ENCODE results near the gene RNH1. TPM values are rescaled to one million over a fixed set of nuclear protein-coding genes. Genes with fewer than 3 reads are reported as not detected.

The RNH1 gene
- total RNA-seq, 1 experiment from 2014 or later: 103 TPM

DNA sequence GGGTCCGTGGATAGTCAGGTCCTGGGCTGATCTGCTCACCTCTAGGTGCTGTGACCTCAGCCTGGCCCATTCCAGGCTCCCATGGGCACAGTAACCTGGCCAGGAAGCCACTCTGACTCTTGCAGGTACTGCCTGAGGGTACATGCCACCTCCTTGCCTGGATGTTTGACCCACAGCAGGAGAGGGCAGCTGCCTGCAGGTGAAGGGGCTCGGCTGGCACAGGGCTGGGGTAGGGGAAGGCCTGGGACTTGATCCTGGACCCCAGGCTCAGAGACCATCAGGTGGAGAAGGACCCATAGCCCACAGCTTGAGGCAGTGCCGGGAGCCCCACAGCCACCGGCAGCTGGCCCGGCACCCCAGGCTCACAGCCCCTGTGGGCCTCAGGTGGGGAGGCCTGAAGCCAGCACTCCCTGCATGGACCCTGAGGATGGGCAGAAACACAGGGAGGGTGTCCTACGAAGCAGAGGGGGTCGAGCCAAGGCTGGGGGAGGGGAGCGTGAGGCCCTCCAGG is 33.0 kb upstream of the RNH1 start:
- intact Hi-C loops (cut with micrococcal nuclease; ENCODE audit: unreplicated experiment): no loop called here
- peaks cover 28% of the 10 kb centered on the region for H3K36me3 Mint-ChIP-seq (ENCODE audit: insufficient read depth, unreplicated experiment)
- peaks cover 7% of the 10 kb centered on the region for H3K4me1 Mint-ChIP-seq (ENCODE audit: low read depth, unreplicated experiment)
- no peaks in the 10 kb centered on the region for H3K9me3 Mint-ChIP-seq (ENCODE audit: low read depth, unreplicated experiment)
- no peak overlapping the region for H3K27ac Mint-ChIP-seq (ENCODE audit: unreplicated experiment)
- no TSS peak for BruUV-seq (replicated peaks)
- CTCF ChIA-PET: no interaction called here
- no peaks in the 10 kb centered on the region for H3K27me3 Mint-ChIP-seq (ENCODE audit: unreplicated experiment)
- TF ChIP-seq, protein P1, sequence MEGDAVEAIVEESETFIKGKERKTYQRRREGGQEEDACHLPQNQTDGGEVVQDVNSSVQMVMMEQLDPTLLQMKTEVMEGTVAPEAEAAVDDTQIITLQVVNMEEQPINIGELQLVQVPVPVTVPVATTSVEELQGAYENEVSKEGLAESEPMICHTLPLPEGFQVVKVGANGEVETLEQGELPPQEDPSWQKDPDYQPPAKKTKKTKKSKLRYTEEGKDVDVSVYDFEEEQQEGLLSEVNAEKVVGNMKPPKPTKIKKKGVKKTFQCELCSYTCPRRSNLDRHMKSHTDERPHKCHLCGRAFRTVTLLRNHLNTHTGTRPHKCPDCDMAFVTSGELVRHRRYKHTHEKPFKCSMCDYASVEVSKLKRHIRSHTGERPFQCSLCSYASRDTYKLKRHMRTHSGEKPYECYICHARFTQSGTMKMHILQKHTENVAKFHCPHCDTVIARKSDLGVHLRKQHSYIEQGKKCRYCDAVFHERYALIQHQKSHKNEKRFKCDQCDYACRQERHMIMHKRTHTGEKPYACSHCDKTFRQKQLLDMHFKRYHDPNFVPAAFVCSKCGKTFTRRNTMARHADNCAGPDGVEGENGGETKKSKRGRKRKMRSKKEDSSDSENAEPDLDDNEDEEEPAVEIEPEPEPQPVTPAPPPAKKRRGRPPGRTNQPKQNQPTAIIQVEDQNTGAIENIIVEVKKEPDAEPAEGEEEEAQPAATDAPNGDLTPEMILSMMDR (IDR thresholded peaks at IDR 0.05; ENCODE audit: unreplicated experiment): no peak
- no peak for DNase-seq
- H3K4me3 Mint-ChIP-seq (ENCODE audit: low read depth, unreplicated experiment): no peak overlapping the region

GRCh38 chr11:538431-539051 is 31.5 kb upstream of the RNH1 start:
- DNase-seq: no peak
- intact Hi-C loops (cut with micrococcal nuclease; ENCODE audit: unreplicated experiment): no loop called here
- no TSS peak for BruUV-seq (replicated peaks)
- Mint-ChIP-seq H3K27me3 (ENCODE audit: unreplicated experiment) (no peaks in the 10 kb centered on the region), H3K4me1 (ENCODE audit: low read depth, unreplicated experiment) (peaks cover 7% of the 10 kb centered on the region), H3K4me3 (ENCODE audit: low read depth, unreplicated experiment) (no peak overlapping the region), H3K36me3 (ENCODE audit: insufficient read depth, unreplicated experiment) (peaks cover 43% of the 10 kb centered on the region), H3K27ac (ENCODE audit: unreplicated experiment) (no peak overlapping the region), H3K9me3 (ENCODE audit: low read depth, unreplicated experiment) (no peaks in the 10 kb centered on the region)
- CTCF ChIA-PET: no interaction called here
- TF ChIP-seq, protein P1 (IDR thresholded peaks at IDR 0.05; ENCODE audit: unreplicated experiment): no peak

- Mint-ChIP-seq H3K36me3 (ENCODE audit: insufficient read depth, unreplicated experiment) (peaks cover 48% of the 10 kb centered on the region), H3K4me1 (ENCODE audit: low read depth, unreplicated experiment) (peaks cover 7% of the 10 kb centered on the region), H3K4me3 (ENCODE audit: low read depth, unreplicated experiment) (peak overlapping the region; percentile 90), H3K27ac (ENCODE audit: unreplicated experiment) (peak overlapping the region; percentile 66), H3K9me3 (ENCODE audit: low read depth, unreplicated experiment) (no peaks in the 10 kb centered on the region), H3K27me3 (ENCODE audit: unreplicated experiment) (no peaks in the 10 kb centered on the region)
- no peak for DNase-seq
- no TSS peak for BruUV-seq (replicated peaks)
- CTCF ChIA-PET: no interaction called here
- intact Hi-C loops (cut with micrococcal nuclease; ENCODE audit: unreplicated experiment): no loop called here
- TF ChIP-seq, protein P1 (IDR thresholded peaks at IDR 0.05; ENCODE audit: unreplicated experiment): no peak
Observed at GRCh38 chr11:537622-538430, 30.8 kb upstream of the RNH1 start.

DNA sequence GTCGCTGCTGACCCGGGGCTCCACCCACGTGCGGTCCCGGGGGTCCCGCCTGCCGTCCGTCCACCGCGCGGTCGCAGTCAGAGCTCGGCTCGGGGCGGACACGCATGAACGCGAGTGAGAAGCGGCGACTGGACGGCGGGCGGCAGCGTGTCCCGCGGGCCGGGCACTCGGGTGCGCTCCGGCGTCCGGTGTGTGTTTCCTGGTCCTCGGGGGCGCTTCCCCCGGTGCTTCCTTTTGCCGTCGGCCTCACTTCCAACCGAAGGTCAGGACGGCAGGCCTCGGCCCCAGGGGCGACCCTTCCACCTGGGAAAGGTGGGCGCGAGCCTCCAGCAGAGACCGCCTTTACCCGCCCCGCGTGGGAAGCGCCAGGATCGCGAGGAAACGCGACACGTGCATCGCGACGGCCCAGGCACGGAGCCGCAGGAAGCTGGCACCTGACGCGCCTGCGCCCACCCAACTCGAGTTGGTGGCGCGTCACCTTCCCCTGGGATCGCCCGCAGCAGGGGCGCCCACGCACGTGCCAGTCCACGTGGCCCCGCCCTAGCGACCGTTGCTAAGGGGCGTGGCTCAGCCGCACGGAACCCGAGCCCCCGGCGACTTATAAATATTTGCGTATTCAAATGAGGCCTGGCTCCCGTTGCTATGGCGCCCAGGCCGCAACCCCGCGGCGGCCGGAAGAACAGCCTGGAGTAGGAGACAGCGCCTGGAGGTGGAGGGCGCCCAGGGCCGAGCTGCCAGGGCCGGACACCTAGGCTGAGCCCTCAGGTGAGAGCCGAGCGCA is 30.0 kb upstream of the RNH1 start, which contains the start of gene LRRC56:
LRRC56 (plus strand) TSS at position 687 of the 781 bp plus-strand sequence. CDS start 3,158 bp downstream, outside the sequence.
- peak; percentile 89 for DNase-seq
- peaks cover 56% of the 10 kb centered on the region for H3K36me3 Mint-ChIP-seq (ENCODE audit: insufficient read depth, unreplicated experiment)
- peaks cover 7% of the 10 kb centered on the region for H3K4me1 Mint-ChIP-seq (ENCODE audit: low read depth, unreplicated experiment)
- TF ChIP-seq, protein P1 (IDR thresholded peaks at IDR 0.05; ENCODE audit: unreplicated experiment): no peak
- no peaks in the 10 kb centered on the region for H3K9me3 Mint-ChIP-seq (ENCODE audit: low read depth, unreplicated experiment)
- BruUV-seq (replicated peaks): no TSS peak
- peak within 1 kb of the TSS; percentile 89 for H3K27ac Mint-ChIP-seq (ENCODE audit: unreplicated experiment)
- peak within 1 kb of the TSS; percentile 90 for H3K4me3 Mint-ChIP-seq (ENCODE audit: low read depth, unreplicated experiment)
- CTCF ChIA-PET: interaction anchor here (2.1 kb wide), 1 partner anchor 18 kb away, joined by 6 read pairs; no protein-coding TSS in a partner anchor
- intact Hi-C loops (cut with micrococcal nuclease; ENCODE audit: unreplicated experiment): no loop called here
- no peaks in the 10 kb centered on the region for H3K27me3 Mint-ChIP-seq (ENCODE audit: unreplicated experiment)
